NCI-H345 treated with DMSO at 0.1 percent for 48 hours (cell line): ENCODE measurements around the gene PCNT.

Experiments used
- DNase-seq: peaks from one replicate; lab custom pipeline; 2025; ENCODE audit not compliant: unreplicated experiment; lab: John Stamatoyannopoulos, UW

Gene PCNT

GRCh38 chr21:46323710-46324389 is at the start of gene PCNT, which contains the start of gene C21orf58:
PCNT (plus strand) TSS chr21:46324156; CDS start chr21:46324229, 73 bp downstream.
C21orf58 (minus strand) TSS chr21:46323870; CDS start chr21:46322738, 1,132 bp downstream.
- DNase-seq = peak; percentile 99

GRCh38 chr21:46274797-46275390 is 49.1 kb upstream of the PCNT start:
- no peak for DNase-seq

- DNase-seq = no peak
These were observed 39.8 kb upstream of the PCNT start for GRCh38 chr21:46284077-46284644.

- DNase-seq = no peak
These were observed 39.2 kb upstream of the PCNT start for GRCh38 chr21:46284733-46285132.

- no peak for DNase-seq
These were observed 38.7 kb upstream of the PCNT start, which contains the start of gene MCM3AP for GRCh38 chr21:46285206-46285661. MCM3AP (minus strand) TSS chr21:46285611; CDS start chr21:46285286, 325 bp downstream.

GRCh38 chr21:46285761-46286647 is 38.0 kb upstream of the PCNT start, which contains the start of gene YBEY:
YBEY (plus strand) TSS chr21:46286342; CDS start chr21:46286914, 572 bp downstream.
- DNase-seq = peak; percentile 86

- no peak for DNase-seq
These were observed 37.3 kb upstream of the PCNT start for GRCh38 chr21:46286648-46287002.

GRCh38 chr21:46287541-46287940 is 36.4 kb upstream of the PCNT start:
- DNase-seq = no peak

- no peak for DNase-seq
These were observed 34.2 kb upstream of the PCNT start for GRCh38 chr21:46289655-46290179.

GRCh38 chr21:46291561-46291960 is 32.4 kb upstream of the PCNT start:
- DNase-seq = no peak

GRCh38 chr21:46294647-46295176 is 29.2 kb upstream of the PCNT start:
- no peak for DNase-seq

GRCh38 chr21:46295177-46295770 is 28.7 kb upstream of the PCNT start:
- DNase-seq = no peak

- no peak for DNase-seq
These were observed 27.8 kb upstream of the PCNT start for GRCh38 chr21:46295996-46296752.

- no peak for DNase-seq
These were observed 26.4 kb upstream of the PCNT start for GRCh38 chr21:46297338-46298271.

GRCh38 chr21:46299167-46299566 is 24.8 kb upstream of the PCNT start:
- no peak for DNase-seq

GRCh38 chr21:46301759-46302158 is 22.2 kb upstream of the PCNT start:
- DNase-seq = no peak

GRCh38 chr21:46304437-46304836 is 19.5 kb upstream of the PCNT start:
- DNase-seq = no peak

GRCh38 chr21:46304955-46305354 is 19.0 kb upstream of the PCNT start:
- DNase-seq = no peak
